ENCODE results near the gene MRPL9.

DNA sequence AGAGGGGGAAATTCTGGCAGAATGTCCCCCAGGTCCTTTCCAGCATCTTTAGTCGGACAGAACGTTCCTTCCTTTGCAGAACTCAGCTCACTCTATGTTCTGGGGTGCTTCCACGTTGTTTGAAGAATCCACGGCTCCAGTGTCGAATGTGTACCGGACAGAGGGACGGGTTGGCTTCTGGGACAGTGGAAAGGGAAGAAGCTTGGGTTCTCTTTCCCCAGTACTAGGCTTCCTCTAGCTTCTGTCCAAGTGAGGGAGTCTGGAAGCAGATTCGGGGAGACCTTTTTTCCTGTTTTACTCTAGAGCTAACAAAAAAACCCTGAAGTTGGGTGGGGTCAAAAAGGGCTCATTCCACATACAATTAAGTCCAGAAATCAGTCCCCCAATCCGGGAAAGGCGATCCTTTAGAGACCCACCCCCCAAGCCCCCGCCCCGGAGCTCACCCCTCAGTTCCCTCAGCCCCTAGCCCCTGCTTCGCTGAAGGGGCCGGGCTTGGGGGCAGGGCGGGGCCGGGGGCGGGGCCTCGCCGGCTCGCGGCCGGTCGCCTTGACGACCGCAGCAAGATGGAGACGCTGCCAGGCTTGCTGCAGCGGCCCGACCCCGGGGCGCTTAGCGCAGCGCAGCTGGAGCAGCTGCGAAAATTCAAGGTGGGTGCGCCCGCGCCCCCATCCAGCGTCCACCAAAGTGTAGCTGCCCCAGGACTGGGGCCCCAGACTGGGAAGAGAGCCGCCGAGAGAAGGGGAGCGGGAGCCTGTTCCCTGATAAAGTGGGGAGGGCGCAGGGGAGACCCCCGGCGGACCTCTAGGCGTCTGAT is 42.1 kb downstream of the MRPL9 start, which contains the start of gene RIIAD1:
- TF ChIP-seq POLR2A (IDR thresholded peaks at IDR 0.05): no peak
- TF ChIP-seq, protein P1, sequence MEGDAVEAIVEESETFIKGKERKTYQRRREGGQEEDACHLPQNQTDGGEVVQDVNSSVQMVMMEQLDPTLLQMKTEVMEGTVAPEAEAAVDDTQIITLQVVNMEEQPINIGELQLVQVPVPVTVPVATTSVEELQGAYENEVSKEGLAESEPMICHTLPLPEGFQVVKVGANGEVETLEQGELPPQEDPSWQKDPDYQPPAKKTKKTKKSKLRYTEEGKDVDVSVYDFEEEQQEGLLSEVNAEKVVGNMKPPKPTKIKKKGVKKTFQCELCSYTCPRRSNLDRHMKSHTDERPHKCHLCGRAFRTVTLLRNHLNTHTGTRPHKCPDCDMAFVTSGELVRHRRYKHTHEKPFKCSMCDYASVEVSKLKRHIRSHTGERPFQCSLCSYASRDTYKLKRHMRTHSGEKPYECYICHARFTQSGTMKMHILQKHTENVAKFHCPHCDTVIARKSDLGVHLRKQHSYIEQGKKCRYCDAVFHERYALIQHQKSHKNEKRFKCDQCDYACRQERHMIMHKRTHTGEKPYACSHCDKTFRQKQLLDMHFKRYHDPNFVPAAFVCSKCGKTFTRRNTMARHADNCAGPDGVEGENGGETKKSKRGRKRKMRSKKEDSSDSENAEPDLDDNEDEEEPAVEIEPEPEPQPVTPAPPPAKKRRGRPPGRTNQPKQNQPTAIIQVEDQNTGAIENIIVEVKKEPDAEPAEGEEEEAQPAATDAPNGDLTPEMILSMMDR (IDR thresholded peaks at IDR 0.05): no peak

Measured in vagina (tissue), 2 donors.